ENCODE data around the gene RHBG. TPM values are rescaled to one million over a fixed set of nuclear protein-coding genes. Genes with fewer than 3 reads are reported as not detected.

RHBG gene
- total and polyA plus RNA-seq, 2 experiments from 2014 or later = 3.3 to 11.9 TPM

DNA sequence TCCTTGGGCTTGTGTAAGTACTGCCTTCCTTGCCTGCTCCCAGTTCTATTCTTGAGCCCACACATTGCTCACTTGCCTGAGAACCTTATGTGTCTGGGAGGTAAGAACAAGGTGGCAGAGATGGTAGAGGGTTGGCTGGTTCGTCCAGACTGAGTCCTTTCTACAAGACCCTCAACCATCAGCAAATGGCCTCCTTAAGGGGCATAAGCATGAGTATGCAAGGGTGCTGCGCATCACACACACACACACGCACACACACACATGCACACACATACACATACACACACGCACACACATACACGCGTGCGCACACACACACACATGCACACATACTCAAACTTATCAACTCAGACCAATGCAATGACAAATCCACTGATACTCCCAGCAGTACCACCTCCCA is 56.9 kb downstream of the RHBG start:
- no peaks in the 10 kb centered on the region for H4K20me1 ChIP-seq (ENCODE audit: insufficient read depth, poor library complexity, severe bottlenecking)
- WGBS (ENCODE audit: low lambda C conversion rate, missing lambda C conversion rate) = 97% methylated on average over 7 of the region's 7 CpGs
- DNase-seq (ENCODE audit: low spot score) = no peak
- no peaks in the 10 kb centered on the region for H3K79me2 ChIP-seq
- H3K4me2 ChIP-seq = no peak overlapping the region
- peaks cover 100% of the 10 kb centered on the region for H3K27me3 ChIP-seq
- H2AFZ ChIP-seq = no peak overlapping the region
- no peaks in the 10 kb centered on the region for H3K36me3 ChIP-seq (replicated peaks; ENCODE audit: insufficient read depth, low read depth)
- H3K9me2 ChIP-seq (replicated peaks; ENCODE audit: insufficient read depth) = no peaks in the 10 kb centered on the region
- TF ChIP-seq EZH2phosphoT487 (IDR thresholded peaks at IDR 0.05; ENCODE audit: low read depth, severe bottlenecking, unreplicated experiment) (no peak), EZH2 (IDR thresholded peaks at IDR 0.05; ENCODE audit: borderline replicate concordance) (no peak)
- TF ChIP-seq, protein P1, sequence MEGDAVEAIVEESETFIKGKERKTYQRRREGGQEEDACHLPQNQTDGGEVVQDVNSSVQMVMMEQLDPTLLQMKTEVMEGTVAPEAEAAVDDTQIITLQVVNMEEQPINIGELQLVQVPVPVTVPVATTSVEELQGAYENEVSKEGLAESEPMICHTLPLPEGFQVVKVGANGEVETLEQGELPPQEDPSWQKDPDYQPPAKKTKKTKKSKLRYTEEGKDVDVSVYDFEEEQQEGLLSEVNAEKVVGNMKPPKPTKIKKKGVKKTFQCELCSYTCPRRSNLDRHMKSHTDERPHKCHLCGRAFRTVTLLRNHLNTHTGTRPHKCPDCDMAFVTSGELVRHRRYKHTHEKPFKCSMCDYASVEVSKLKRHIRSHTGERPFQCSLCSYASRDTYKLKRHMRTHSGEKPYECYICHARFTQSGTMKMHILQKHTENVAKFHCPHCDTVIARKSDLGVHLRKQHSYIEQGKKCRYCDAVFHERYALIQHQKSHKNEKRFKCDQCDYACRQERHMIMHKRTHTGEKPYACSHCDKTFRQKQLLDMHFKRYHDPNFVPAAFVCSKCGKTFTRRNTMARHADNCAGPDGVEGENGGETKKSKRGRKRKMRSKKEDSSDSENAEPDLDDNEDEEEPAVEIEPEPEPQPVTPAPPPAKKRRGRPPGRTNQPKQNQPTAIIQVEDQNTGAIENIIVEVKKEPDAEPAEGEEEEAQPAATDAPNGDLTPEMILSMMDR (IDR thresholded peaks at IDR 0.05; ENCODE audit: poor library complexity) = no peak
- H3K9me3 ChIP-seq (ENCODE audit: low read depth) = no peaks in the 10 kb centered on the region
- no peak overlapping the region for H3K27ac ChIP-seq
- no peak overlapping the region for H3K4me3 ChIP-seq
- H3K4me1 ChIP-seq (ENCODE audit: insufficient read depth) = peaks cover 6% of the 10 kb centered on the region

- Histone ChIP-seq H3K27me3 (peaks cover 100% of the 10 kb centered on the region), H3K27ac (no peak overlapping the region)
- WGBS (ENCODE audit: low lambda C conversion rate, missing lambda C conversion rate) = 89% methylated on average over 5 of the region's 5 CpGs
These were observed 58.9 kb downstream of the RHBG start for GRCh38 chr1:156427957-156428356.

DNA sequence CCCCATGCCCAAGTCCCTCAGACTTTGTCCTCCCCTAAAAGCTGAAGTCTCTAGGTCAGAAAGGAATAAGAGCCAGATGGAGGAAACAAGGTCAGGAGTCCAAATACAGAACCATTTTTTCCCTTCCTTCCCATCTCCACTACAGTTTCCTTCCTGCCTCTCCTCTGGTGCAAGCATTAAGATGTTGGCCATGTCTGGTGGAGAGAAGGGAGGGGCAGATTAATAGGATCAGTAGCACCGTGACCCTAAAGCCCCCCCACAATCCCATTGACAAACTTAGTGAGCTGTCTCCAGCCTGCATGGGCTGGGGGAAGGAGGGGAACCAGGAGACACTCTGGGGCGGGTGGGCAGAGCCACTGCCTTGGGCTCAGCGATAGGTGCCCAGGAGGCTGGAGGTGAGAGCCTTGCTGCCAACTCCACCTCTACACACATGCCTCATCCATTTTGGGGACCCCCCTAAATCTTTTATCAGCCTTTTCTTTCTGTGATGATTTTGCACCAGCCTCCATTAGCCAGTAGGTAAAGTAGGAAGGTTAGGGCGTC is 59.8 kb downstream of the RHBG start:
- TF ChIP-seq, protein P1 (IDR thresholded peaks at IDR 0.05; ENCODE audit: poor library complexity) = no peak
- TF ChIP-seq EZH2 (IDR thresholded peaks at IDR 0.05; ENCODE audit: borderline replicate concordance) (no peak), EZH2phosphoT487 (IDR thresholded peaks at IDR 0.05; ENCODE audit: low read depth, severe bottlenecking, unreplicated experiment) (no peak)

More at GRCh38 chr1:156427957-156428356, 58.9 kb downstream of the RHBG start:
- no peaks in the 10 kb centered on the region for H4K20me1 ChIP-seq (ENCODE audit: insufficient read depth, poor library complexity, severe bottlenecking)
- H3K9me3 ChIP-seq (ENCODE audit: low read depth) = no peaks in the 10 kb centered on the region
- no peak for DNase-seq (ENCODE audit: low spot score)
- H3K4me1 ChIP-seq (ENCODE audit: insufficient read depth) = no peaks in the 10 kb centered on the region
- H3K9me2 ChIP-seq (replicated peaks; ENCODE audit: insufficient read depth) = no peaks in the 10 kb centered on the region
- no peaks in the 10 kb centered on the region for H3K79me2 ChIP-seq
- no peaks in the 10 kb centered on the region for H3K36me3 ChIP-seq (replicated peaks; ENCODE audit: insufficient read depth, low read depth)
- TF ChIP-seq EZH2phosphoT487 (IDR thresholded peaks at IDR 0.05; ENCODE audit: low read depth, severe bottlenecking, unreplicated experiment) = no peak
- TF ChIP-seq, protein P1 (IDR thresholded peaks at IDR 0.05; ENCODE audit: poor library complexity) = no peak
- no peak overlapping the region for H3K4me3 ChIP-seq
- no peak overlapping the region for H2AFZ ChIP-seq
- H3K4me2 ChIP-seq = no peak overlapping the region

More for the DNA sequence above, 59.8 kb downstream of the RHBG start:
- no peaks in the 10 kb centered on the region for H3K9me2 ChIP-seq (replicated peaks; ENCODE audit: insufficient read depth)
- WGBS (ENCODE audit: low lambda C conversion rate, missing lambda C conversion rate) = 35% methylated on average over 4 of the region's 4 CpGs
- no peaks in the 10 kb centered on the region for H3K36me3 ChIP-seq (replicated peaks; ENCODE audit: insufficient read depth, low read depth)
- H3K4me3 ChIP-seq = no peak overlapping the region
- no peaks in the 10 kb centered on the region for H3K9me3 ChIP-seq (ENCODE audit: low read depth)
- H4K20me1 ChIP-seq (ENCODE audit: insufficient read depth, poor library complexity, severe bottlenecking) = no peaks in the 10 kb centered on the region
- no peak overlapping the region for H2AFZ ChIP-seq
- no peaks in the 10 kb centered on the region for H3K79me2 ChIP-seq
- no peaks in the 10 kb centered on the region for H3K4me1 ChIP-seq (ENCODE audit: insufficient read depth)
- no peak overlapping the region for H3K4me2 ChIP-seq
- H3K27me3 ChIP-seq = peaks cover 100% of the 10 kb centered on the region
- DNase-seq (ENCODE audit: low spot score) = no peak
- H3K27ac ChIP-seq = no peak overlapping the region

All from hepatocyte (in vitro differentiated cells).